ENCODE measurements around the gene PANX2. TPM values are rescaled to one million over a fixed set of nuclear protein-coding genes. Genes with fewer than 3 reads are reported as not detected.

PANX2 gene
- total RNA-seq, 1 donor from 2014 or later = 3.0 TPM

- peak; percentile 81 for TF ChIP-seq CTCF (IDR thresholded peaks at IDR 0.05)
- H3K27ac ChIP-seq = no peak overlapping the region
- ATAC-seq = peak; percentile 92
- no peak overlapping the region for H3K4me3 ChIP-seq
- no peaks in the 10 kb centered on the region for H3K4me1 ChIP-seq
- H3K36me3 ChIP-seq = no peaks in the 10 kb centered on the region
- H3K27me3 ChIP-seq = peaks cover 11% of the 10 kb centered on the region
- DNase-seq = peak; percentile 88
- intact Hi-C loops (cut with DNase I) = loop anchor here (10.0 kb wide), 1 partner anchor 66 kb away; no protein-coding TSS in a partner anchor
- H3K9me3 ChIP-seq = no peaks in the 10 kb centered on the region
These were observed 21.4 kb upstream of the PANX2 start for GRCh38 chr22:50148991-50149721.

- DNase-seq (no peak), ATAC-seq (no peak)
- Histone ChIP-seq H3K9me3 (no peaks in the 10 kb centered on the region), H3K27ac (no peak overlapping the region), H3K36me3 (no peaks in the 10 kb centered on the region), H3K4me1 (no peaks in the 10 kb centered on the region), H3K4me3 (no peak overlapping the region), H3K27me3 (peaks cover 11% of the 10 kb centered on the region)
- no peak for TF ChIP-seq CTCF (IDR thresholded peaks at IDR 0.05)
- intact Hi-C loops (cut with DNase I) = no loop called here
These were observed 20.1 kb upstream of the PANX2 start for GRCh38 chr22:50150161-50151129.

GRCh38 chr22:50151571-50152537 lies 18.7 kb upstream of the PANX2 start:
- intact Hi-C loops (cut with DNase I) = no loop called here
- ATAC-seq (no peak), DNase-seq (no peak)
- H3K36me3 ChIP-seq = no peaks in the 10 kb centered on the region
- no peaks in the 10 kb centered on the region for H3K9me3 ChIP-seq
- no peak overlapping the region for H3K27ac ChIP-seq
- no peaks in the 10 kb centered on the region for H3K27me3 ChIP-seq
- H3K4me3 ChIP-seq = no peak overlapping the region
- TF ChIP-seq CTCF (IDR thresholded peaks at IDR 0.05) = no peak
- no peaks in the 10 kb centered on the region for H3K4me1 ChIP-seq

GRCh38 chr22:50153056-50153755 lies 17.3 kb upstream of the PANX2 start:
- no peak for TF ChIP-seq CTCF (IDR thresholded peaks at IDR 0.05)
- no peaks in the 10 kb centered on the region for H3K36me3 ChIP-seq
- ATAC-seq (no peak), DNase-seq (no peak)
- H3K27ac ChIP-seq = no peak overlapping the region
- H3K4me3 ChIP-seq = no peak overlapping the region
- no peaks in the 10 kb centered on the region for H3K9me3 ChIP-seq
- intact Hi-C loops (cut with DNase I) = no loop called here
- H3K27me3 ChIP-seq = no peaks in the 10 kb centered on the region
- H3K4me1 ChIP-seq = no peaks in the 10 kb centered on the region
